ENCODE measurements around the gene PLCG1.

DNA sequence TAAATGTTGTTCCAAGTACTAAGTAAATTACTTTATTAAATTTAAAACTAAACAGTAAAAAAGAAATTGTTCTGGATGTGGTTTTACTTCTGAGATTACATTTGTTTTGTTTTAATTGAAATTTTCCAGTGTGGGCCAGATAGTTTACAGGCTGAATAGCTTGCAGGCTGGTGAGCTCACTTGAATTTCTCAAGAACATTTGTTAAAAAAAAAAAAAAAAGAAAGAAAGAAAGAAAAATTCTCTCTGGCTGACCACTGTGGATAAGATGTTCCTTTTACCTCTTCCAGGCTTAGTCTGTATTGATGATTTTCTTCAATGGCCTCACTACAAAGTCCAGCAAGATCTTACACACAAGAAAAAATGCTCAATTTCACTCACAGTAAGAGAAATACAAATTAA is 85.4 kb downstream of the PLCG1 start:
- TF ChIP-seq CTCF (IDR thresholded peaks at IDR 0.05) = no peak
- TF ChIP-seq RCOR1 (IDR thresholded peaks at IDR 0.05; ENCODE audit: low read depth, low read length) = no peak
- no peak for TF ChIP-seq SMC3 (IDR thresholded peaks at IDR 0.05)
